Calu3 (cell line): ENCODE data around the gene MIPEP. TPM values are rescaled to one million over a fixed set of nuclear protein-coding genes. Genes with fewer than 3 reads are reported as not detected.

ENCODE experiments used
- BruUV-seq: library from RNA; stranded (reverse); fragments of 400-500 nt; replicated peaks from 2 replicates; lab custom pipeline; 2021; lab: Mats Ljungman, UMichigan
- CTCF ChIA-PET: fragments of 300-600 bp; sonication (Branson Sonifier 250); formaldehyde crosslinking; loops from one replicate; lab custom pipeline; 2022; ENCODE audit warnings: antibody characterized with exemption; lab: Charles Lee
- DNase-seq: peaks from one replicate; pipeline ENCODE4 v3.0.0; 2022
- H3K27ac Mint-ChIP-seq: one replicate; pipeline ENCODE4 v1.8.0; 2022; ENCODE audit warnings: mixed read lengths; ENCODE audit not compliant: unreplicated experiment
- H3K27me3 Mint-ChIP-seq: one replicate; pipeline ENCODE4 v1.8.0; 2022; ENCODE audit warnings: mixed read lengths; ENCODE audit not compliant: unreplicated experiment
- H3K36me3 Mint-ChIP-seq: one replicate; pipeline ENCODE4 v1.8.0; 2022; ENCODE audit warnings: mild to moderate bottlenecking, moderate library complexity, mixed read lengths; ENCODE audit not compliant: insufficient read depth, unreplicated experiment
- H3K4me1 Mint-ChIP-seq: one replicate; pipeline ENCODE4 v1.8.0; 2022; ENCODE audit warnings: mild to moderate bottlenecking, low read depth, mixed read lengths; ENCODE audit not compliant: unreplicated experiment
- H3K4me3 Mint-ChIP-seq: one replicate; pipeline ENCODE4 v1.8.0; 2022; ENCODE audit warnings: mild to moderate bottlenecking, low read depth, moderate library complexity, mixed read lengths; ENCODE audit not compliant: unreplicated experiment
- H3K9me3 Mint-ChIP-seq: one replicate; pipeline ENCODE4 v1.8.0; 2022; ENCODE audit warnings: low read depth, mixed read lengths; ENCODE audit not compliant: unreplicated experiment
- CTCF ChIP-seq: fragments of 200-600 bp; IDR thresholded peaks from one replicate; pipeline ENCODE4 v1.8.0; 2022; ENCODE audit warnings: antibody characterized with exemption; ENCODE audit not compliant: unreplicated experiment
- intact Hi-C: fragments of 100-400 bp; cut with micrococcal nuclease; formaldehyde crosslinking; loops from one replicate; pipeline ENCODE4 v1.10.0; 2022; ENCODE audit not compliant: unreplicated experiment
- total RNA-seq: library from RNA; stranded (reverse); gene quantifications from 2 replicates; pipeline ENCODE4 v1.2.3, GENCODE V29; 2022

MIPEP gene
- total RNA-seq, 1 experiment from 2014 or later: 25.2 TPM

GRCh38 chr13:23849670-23850069, 39.5 kb downstream of the MIPEP start:
- H3K27ac Mint-ChIP-seq: no peak overlapping the region
- BruUV-seq: no TSS peak
- no peak overlapping the region for H3K4me3 Mint-ChIP-seq
- peaks cover 9% of the 10 kb centered on the region for H3K4me1 Mint-ChIP-seq
- TF ChIP-seq CTCF: no peak
- no peaks in the 10 kb centered on the region for H3K36me3 Mint-ChIP-seq
- intact Hi-C loops: no loop called here
- no peaks in the 10 kb centered on the region for H3K27me3 Mint-ChIP-seq
- DNase-seq: no peak
- H3K9me3 Mint-ChIP-seq: no peaks in the 10 kb centered on the region
- CTCF ChIA-PET: no interaction called here

- Mint-ChIP-seq H3K4me1 (peaks cover 9% of the 10 kb centered on the region), H3K9me3 (no peaks in the 10 kb centered on the region), H3K36me3 (no peaks in the 10 kb centered on the region), H3K27ac (no peak overlapping the region), H3K27me3 (no peaks in the 10 kb centered on the region), H3K4me3 (no peak overlapping the region)
- intact Hi-C loops: no loop called here
- no TSS peak for BruUV-seq
- TF ChIP-seq CTCF: no peak
- CTCF ChIA-PET: no interaction called here
- no peak for DNase-seq
Observed at GRCh38 chr13:23848646-23849141, 40.5 kb downstream of the MIPEP start.

- CTCF ChIA-PET: no interaction called here
- H3K36me3 Mint-ChIP-seq: no peaks in the 10 kb centered on the region
- no peak overlapping the region for H3K4me3 Mint-ChIP-seq
- no peak overlapping the region for H3K27ac Mint-ChIP-seq
- intact Hi-C loops: no loop called here
- peaks cover 9% of the 10 kb centered on the region for H3K4me1 Mint-ChIP-seq
- H3K27me3 Mint-ChIP-seq: no peaks in the 10 kb centered on the region
- TF ChIP-seq CTCF: no peak
- no peak for DNase-seq
- no TSS peak for BruUV-seq
- no peaks in the 10 kb centered on the region for H3K9me3 Mint-ChIP-seq
Observed at GRCh38 chr13:23848019-23848418, 41.2 kb downstream of the MIPEP start.

GRCh38 chr13:23847497-23847896, 41.7 kb downstream of the MIPEP start:
- Mint-ChIP-seq H3K27me3 (no peaks in the 10 kb centered on the region), H3K4me1 (peaks cover 9% of the 10 kb centered on the region), H3K36me3 (no peaks in the 10 kb centered on the region), H3K4me3 (no peak overlapping the region), H3K27ac (no peak overlapping the region), H3K9me3 (no peaks in the 10 kb centered on the region)
- CTCF ChIA-PET: no interaction called here
- no peak for DNase-seq
- no peak for TF ChIP-seq CTCF
- no TSS peak for BruUV-seq
- intact Hi-C loops: no loop called here
